GM19023 (cell line): ENCODE data around the gene TEX2.

Source experiments
- ATAC-seq: cut with Tn5 transposase; IDR thresholded peaks from one replicate; pipeline ENCODE4 v1.9.1; 2021; ENCODE audit warnings: mild to moderate bottlenecking, moderate library complexity; ENCODE audit not compliant: unreplicated experiment

TEX2 gene

GRCh38 chr17:64263000-64263766 lies at the start of gene TEX2:
Gene TEX2, minus strand, starts transcription at chr17:64263260. Its CDS starts 49,043 bp downstream, at chr17:64214217.
- peak; percentile 81 for ATAC-seq

GRCh38 chr17:64309710-64310109 lies 46.6 kb upstream of the TEX2 start:
- no peak for ATAC-seq

- ATAC-seq = no peak
These were observed 46.0 kb upstream of the TEX2 start for GRCh38 chr17:64309021-64309420.

- no peak for ATAC-seq
These were observed 43.9 kb upstream of the TEX2 start for GRCh38 chr17:64306850-64307463.

GRCh38 chr17:64304551-64304950 lies 41.5 kb upstream of the TEX2 start:
- ATAC-seq = no peak

- no peak for ATAC-seq
These were observed 37.6 kb upstream of the TEX2 start for GRCh38 chr17:64300699-64300965.

- no peak for ATAC-seq
These were observed 34.5 kb upstream of the TEX2 start for GRCh38 chr17:64297467-64298088.

- no peak for ATAC-seq
These were observed 33.2 kb upstream of the TEX2 start for GRCh38 chr17:64296246-64296645.

GRCh38 chr17:64295146-64295545 lies 32.1 kb upstream of the TEX2 start:
- ATAC-seq = no peak

GRCh38 chr17:64291268-64291851 lies 28.3 kb upstream of the TEX2 start:
- ATAC-seq = no peak

GRCh38 chr17:64289741-64290141 lies 26.7 kb upstream of the TEX2 start:
- no peak for ATAC-seq

- no peak for ATAC-seq
These were observed 19.7 kb upstream of the TEX2 start for GRCh38 chr17:64282753-64283080.

- ATAC-seq = no peak
These were observed 19.1 kb upstream of the TEX2 start for GRCh38 chr17:64281962-64282752.

GRCh38 chr17:64278614-64279013 lies 15.6 kb upstream of the TEX2 start:
- ATAC-seq = no peak

GRCh38 chr17:64277831-64278562 lies 14.9 kb upstream of the TEX2 start:
- ATAC-seq = no peak

GRCh38 chr17:64276961-64277505 lies 14.0 kb upstream of the TEX2 start:
- no peak for ATAC-seq

- ATAC-seq = no peak
These were observed 12.0 kb upstream of the TEX2 start for GRCh38 chr17:64275016-64275415.

GRCh38 chr17:64273006-64273405 lies 9.9 kb upstream of the TEX2 start:
- no peak for ATAC-seq

GRCh38 chr17:64270885-64271284 lies 7.8 kb upstream of the TEX2 start:
- ATAC-seq = no peak
